GM12865 (cell line): ENCODE data around the gene PSMG2.

ENCODE experiments used
- DNase-seq: peaks from one replicate; pipeline ENCODE4 v3.0.0; 2010; ENCODE audit warnings: low read depth
- H3K4me3 ChIP-seq: 2 replicates; pipeline ENCODE4 v1.5.1; 2011; ENCODE audit warnings: mild to moderate bottlenecking, low read depth, low read length, control low read depth
- CTCF ChIP-seq: IDR thresholded peaks from 2 replicates; pipeline ENCODE4 v1.5.1; 2011; ENCODE audit warnings: low read length, control low read depth, low read depth, inconsistent platforms; ENCODE audit not compliant: insufficient read depth; ENCODE audit errors: missing control alignments

The PSMG2 gene

GRCh38 chr18:12702221-12703095, at the start of gene PSMG2, which contains the start of gene CEP76:
TSS of gene PSMG2 (plus strand) at chr18:12703042. CDS start at chr18:12703108, 66 bp downstream.
TSS of gene CEP76 (minus strand) at chr18:12702723. CDS start at chr18:12702548, 175 bp downstream.
- no peak for TF ChIP-seq CTCF
- DNase-seq, result peak; percentile 95
- peak within 1 kb of the TSS; percentile 94 for H3K4me3 ChIP-seq

- H3K4me3 ChIP-seq, result no peak overlapping the region
- no peak for DNase-seq
- no peak for TF ChIP-seq CTCF
These were observed 47.9 kb upstream of the PSMG2 start for GRCh38 chr18:12654971-12655370.

GRCh38 chr18:12656605-12656937, 46.3 kb upstream of the PSMG2 start:
- no peak for DNase-seq
- peak overlapping the region; percentile 69 for H3K4me3 ChIP-seq
- no peak for TF ChIP-seq CTCF

- TF ChIP-seq CTCF, result no peak
- H3K4me3 ChIP-seq, result peak overlapping the region; percentile 69
- peak; percentile 40 for DNase-seq
These were observed 45.7 kb upstream of the PSMG2 start for GRCh38 chr18:12656938-12657683.

GRCh38 chr18:12657684-12658425, 45.0 kb upstream of the PSMG2 start, which contains the start of gene SPIRE1:
TSS of gene SPIRE1 (minus strand) at chr18:12658107. CDS start at chr18:12657866, 241 bp downstream.
- DNase-seq, result peak; percentile 62
- H3K4me3 ChIP-seq, result peak within 1 kb of the TSS; percentile 69
- no peak for TF ChIP-seq CTCF

GRCh38 chr18:12658426-12659138, 44.3 kb upstream of the PSMG2 start:
- peak; percentile 37 for DNase-seq
- TF ChIP-seq CTCF, result no peak
- peak overlapping the region; percentile 69 for H3K4me3 ChIP-seq
